Stimulated activated CD4-positive, alpha-beta T cell treated with anti-CD3 and anti-CD28 coated beads, Interleukin-12 subunit alpha, Interleukin-12 subunit beta, amount 100 ng/mL, for 48 hours (primary cell): Measurements from ENCODE around the gene AMACR.
A peak's percentile ranks its signal among the peaks of the same experiment; 100 is the strongest.

Experiments used
- DNase-seq, 3 donors: peaks; one replicate each; pipeline ENCODE4 v3.0.0-alpha.2; 2020; ENCODE audit warnings: low read depth in 2 of 3, low spot score in 1 of 3

AMACR gene

DNA sequence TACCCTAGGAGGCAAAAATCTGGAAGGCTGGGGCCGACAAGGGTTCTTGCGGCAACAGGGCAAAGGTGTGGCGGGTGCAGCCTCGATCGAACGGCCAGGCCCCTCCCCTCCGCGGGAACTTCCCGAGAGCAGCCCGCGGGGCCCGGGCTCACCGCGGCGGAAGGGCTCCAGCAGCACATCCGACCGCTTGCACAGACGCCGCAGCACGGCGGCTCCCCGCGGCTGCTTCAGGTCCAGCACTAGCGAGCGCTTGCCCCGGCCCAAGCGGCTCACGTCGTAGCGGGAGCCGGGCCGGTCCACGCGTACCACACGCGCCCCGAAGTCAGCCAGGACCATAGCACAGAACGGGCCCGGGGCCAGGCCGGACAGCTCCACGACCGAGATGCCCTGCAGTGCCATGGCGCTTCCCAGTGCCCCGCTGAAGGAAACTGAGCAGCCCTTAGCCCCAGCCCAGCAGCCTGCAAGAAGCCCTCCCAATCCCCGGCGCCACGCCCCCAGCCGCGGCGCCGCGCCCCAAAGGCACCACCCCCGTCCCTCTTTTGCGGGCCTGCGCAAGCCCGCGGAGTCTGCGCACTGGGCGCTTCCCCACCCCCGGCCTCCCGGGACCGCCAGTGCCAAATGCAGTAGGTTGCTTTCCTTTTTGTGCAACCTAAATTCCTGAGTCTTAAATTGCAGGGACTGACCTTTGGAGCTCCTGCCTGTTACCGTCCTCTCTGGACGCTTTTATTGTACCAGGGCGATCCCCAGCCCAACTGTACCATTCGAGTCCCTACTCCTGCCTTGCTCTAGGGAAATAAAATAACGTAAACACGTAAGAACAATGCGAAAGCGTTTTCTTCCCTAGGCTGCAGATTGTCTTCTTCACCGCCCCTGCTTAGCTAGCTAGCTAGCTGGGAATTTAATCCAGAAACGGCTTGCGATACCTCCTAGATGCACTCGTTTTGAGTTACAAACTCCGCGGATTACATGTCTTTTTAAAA is at the start of gene AMACR:
TSS of gene AMACR (minus strand) at position 430 of the 980 bp plus-strand sequence. CDS start at position 399, 31 bp downstream.
- peak; percentile 77 to 83 (median 80) for DNase-seq

DNA sequence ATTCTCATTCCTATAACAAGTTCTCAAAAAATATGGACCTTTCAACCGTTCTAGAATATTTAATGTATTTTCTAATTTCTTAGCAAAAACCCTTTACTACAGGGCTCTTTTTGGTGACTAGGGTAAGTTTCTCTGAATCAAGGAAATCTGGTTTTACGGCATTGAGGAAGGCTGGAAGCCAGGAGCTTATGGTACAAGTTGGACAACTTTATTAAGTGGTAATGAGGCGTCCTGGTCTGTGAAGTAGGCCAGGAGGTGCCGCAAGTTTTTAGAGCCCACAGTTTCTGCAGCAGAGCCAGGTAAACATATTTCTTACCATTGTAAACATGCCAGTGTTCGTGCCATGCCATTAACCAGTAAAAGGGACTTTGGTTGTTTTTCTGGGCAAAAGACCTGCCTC is 49.7 kb upstream of the AMACR start:
- DNase-seq: no peak

DNA sequence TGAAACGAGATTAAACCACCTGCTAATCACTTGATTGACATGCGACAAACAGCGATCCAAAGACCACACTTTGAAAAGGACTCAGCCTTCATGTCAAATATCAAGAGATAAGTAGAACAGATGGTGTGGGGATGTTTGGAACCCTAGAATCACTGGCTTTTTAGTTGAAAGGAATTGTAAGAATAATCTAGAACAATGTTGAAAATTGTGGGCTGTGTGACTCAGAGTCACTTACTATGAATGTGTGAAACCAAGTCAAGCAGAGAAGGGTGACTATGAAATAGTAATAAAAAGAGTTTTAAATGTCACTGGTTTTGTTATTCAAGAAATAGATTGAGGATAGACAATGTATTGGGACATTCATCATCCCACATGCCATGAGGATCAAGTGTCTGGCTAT is 49.3 kb upstream of the AMACR start:
- no peak for DNase-seq

DNA sequence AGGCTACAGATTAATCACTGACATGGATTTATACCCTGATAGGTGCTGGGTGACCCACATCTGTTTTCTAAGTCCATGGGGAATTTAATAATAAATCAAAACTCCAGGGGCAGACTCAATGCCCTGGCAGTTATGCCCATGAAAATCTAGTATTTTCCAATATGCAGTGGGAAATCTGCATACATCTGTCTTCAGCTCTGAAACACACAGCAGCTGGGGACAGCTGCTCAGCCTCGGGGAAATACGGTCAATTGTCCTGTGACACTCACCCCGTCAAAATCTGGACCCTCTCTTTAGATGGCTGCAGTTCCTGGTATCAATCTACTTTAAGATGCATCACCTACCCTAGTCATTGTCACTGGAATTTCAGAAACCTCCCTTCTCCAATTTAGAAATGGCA is 47.8 kb upstream of the AMACR start:
- DNase-seq: no peak

DNA sequence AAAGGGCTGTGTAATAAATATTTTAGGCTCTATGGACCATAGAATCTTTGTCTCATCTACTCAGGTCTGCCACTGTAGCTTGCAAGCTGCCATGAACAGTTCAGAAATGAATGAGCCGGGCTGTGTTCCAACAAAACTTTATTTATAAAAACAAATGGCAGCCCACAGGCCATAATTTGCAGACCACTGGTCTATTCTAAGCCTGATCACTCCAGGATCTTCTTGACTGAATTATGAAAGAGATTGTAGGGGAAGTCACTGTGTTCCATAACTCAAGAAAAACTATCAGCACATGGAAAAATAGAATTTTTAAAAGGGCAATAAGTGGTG is 46.5 kb upstream of the AMACR start:
- DNase-seq: no peak

DNA sequence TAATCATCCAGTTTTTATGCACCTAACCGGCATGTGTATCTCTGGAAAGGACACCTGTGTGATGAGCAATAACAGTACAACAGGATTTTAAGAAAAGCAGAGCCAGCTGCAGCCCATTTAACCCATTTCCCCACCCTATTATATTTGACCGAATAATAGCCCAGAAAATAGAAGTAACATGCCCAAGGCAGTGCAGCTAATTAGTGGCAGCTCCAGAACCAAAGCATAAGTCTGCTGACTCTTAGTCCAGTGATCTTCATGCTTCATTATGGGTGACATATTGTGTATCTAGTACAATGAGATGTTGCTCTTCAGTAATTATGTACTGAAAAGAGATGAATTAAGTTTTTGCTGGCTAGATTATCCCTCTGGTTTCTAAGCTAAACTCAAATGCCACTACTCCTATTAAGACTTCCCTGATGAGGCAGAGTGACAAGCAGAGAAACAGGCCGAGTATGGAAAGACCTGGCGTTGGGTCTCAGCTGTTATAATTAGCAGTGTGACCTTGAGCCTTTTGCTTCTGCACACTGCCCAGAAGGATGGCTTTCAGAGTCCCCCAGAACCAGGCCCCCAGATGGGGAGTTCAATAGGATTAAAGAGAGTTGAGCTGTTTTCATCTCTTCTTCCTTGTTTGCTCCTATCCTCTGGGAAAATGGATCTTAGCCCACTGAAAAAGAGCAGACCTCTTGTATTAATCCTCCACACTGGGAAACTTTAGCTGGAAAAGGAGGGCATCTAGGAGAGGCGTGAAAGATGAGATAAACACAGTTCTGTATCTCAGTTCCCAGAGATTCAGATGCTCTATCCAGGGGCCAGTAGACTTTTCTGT is 45.9 kb upstream of the AMACR start:
- no peak for DNase-seq

DNA sequence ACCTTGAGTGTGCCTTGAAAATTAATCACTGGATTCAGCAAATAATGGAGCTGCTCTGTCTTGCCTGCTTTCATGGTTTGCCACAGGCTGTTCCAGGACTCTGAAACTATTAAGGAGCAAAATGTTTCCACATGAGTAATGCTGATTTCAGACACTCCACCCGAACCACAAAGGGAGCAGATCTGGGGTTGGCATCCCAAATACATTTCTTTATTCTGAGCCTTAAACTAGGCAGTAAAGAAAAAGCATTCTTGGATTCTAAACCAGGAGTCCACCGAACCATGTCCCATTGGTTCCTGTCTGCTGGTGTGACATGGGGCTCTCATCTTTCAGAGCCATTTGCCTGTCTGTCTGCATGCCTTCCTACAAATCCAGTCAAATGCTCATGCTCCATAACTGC is 45.3 kb upstream of the AMACR start:
- no peak for DNase-seq

DNA sequence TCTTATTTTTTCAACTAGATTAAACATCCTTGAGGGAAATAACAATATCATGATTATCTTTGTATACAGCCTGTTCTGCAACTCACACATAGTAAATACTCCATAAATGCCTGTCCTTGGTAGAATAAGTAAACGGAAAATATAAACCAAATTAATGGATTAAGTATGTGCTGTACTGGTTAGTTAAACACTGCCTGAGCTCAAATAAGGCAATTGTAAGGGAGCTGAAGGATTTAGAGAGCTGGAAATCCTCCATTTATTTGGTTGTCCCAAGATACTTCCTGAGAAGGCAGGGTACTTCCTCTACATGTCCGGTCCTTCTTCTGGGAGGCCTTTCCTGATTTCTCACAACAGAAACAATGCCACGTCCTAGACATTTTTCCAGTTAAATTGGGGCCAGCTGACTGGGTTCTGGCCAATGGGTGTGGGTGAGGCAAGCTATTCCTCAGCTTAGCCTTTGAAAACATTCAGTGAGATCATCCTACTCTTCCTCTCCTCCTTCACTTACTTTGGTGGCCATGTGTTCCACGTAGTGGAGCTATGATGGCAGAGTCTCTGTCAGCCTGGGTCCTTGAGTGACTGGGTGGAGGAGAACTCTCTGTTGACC is 43.6 kb upstream of the AMACR start:
- no peak for DNase-seq

DNA sequence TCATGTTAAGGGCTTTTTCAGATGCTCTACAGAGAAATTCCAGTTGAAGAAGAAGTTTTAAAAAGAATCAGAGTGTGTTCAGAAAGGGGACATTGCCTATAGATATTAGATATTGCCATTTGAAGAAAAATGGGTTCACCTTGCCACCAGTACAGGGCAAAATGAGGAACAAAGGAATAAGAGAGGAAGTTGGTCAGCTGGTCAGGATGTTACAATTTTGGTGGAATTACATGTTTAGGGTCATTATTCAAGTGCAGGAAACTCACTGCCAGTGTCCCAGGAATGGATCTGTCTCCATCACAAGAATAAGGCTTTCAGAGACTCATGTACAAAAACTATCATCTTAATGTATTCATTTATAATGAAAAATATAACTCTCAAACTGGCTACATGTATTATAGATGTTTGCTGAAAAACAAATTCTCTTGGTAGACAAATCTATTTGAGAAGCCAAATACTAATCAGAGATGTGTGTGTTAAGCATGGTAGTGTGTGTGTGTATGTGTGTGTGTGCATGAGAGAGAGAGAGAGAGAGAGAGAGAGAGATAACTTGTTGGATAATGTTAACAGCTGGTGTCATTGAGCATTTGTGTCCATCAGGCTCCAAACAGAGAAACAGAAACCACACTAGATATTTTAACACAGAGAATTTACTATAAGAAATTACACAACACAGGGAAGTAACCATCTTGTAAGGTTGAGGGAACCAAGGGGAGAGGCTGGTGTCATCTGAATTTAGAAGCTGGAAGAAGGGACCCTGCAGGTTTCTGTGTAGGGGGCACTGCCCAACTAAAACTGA is 40.1 kb upstream of the AMACR start:
- no peak for DNase-seq

DNA sequence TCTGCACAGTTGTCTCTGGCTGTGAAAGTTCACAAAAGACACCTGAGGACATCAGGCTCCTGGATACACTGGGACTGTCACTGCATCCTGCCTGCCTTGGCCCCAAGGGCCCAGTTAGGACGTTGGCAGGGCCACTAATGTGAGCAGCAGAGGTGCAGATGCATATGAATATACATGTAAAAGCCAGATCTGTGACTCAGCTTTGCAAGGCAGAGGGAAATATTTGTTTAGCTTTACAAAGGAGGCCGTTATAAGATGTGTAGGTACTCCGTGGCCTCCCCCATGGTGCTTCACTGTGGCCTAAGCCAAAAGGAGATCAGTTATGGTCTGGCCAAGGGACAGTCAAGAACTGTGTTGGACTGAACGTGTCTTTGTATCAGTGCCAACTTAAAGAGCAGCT is 39.3 kb upstream of the AMACR start:
- DNase-seq: no peak

DNA sequence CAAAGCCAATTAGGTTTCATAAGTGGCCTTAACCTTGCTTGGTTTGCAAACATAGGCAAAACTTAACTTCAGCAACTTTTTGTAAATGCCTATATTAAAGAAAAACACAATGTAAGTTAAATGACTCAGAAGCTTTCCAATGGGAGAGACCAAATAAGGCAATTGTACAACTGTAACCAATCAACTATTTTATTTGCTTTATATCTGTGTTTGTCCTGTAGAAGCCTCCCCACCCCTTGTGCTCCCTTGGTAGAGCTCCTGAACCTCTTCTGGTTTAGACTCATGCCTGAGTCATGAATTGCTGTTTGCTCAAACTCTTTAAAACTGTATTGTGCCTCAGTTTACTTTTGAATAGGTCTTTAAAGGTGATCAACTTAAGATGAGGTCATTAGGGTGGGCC is 38.1 kb upstream of the AMACR start:
- no peak for DNase-seq

DNA sequence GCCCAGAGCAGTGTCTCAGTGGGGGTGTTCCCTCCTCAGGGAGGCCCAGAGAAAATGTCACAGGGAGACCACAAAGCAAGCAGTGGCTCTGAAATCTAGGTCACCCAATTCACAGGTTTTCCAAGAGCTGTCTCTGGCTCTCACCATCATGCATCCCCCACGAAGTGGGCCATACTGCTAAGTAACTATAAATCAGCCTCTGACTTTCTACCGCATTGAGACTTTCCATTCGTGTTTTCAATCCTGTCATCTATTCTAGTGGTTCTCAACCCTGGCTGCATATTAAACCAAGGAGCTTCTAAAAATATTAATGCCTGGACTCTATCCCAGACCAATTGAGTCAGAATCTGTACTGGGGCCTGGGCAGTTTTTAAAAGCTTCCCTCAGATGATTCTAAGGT is 37.2 kb upstream of the AMACR start:
- no peak for DNase-seq

DNA sequence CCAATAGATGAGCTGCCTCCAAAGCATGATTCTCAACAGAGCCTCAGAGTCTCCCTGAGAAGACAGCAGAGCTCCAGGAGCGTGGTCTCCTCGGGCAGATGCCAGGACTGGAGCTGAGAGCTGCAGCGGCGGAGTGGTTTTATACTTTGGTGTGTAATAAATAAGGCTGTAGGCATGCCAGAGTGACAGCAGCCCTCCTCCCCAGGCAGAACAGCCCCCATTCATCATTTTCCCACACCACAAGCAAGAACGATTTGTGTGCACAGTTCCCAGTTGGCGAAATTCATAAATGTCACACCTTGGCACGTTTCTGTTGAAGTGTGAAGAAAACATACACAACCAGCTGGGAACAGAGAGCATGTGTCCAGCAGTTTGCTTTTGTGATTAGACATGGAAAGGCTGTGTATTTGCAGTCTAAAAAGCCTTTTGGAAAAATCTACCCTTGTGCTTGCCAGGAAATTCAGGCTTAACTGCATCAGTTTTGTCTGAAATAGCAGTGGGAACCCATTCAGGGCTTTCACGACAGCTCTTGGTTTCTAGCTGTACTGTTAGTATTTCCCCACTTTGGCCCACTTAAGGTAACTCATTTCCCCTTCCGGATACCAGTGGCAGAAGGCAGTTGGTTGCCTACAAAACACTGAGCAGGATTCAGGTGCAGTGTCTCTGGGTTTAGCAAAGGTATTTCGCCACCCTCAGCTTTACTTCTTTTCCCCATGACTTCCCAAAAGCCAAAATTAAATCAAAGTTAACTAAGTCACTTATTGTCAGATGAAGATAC is 35.4 kb upstream of the AMACR start, which contains the start of gene C1QTNF3:
TSS of gene C1QTNF3 (minus strand) at position 115 of the 778 bp plus-strand sequence. CDS start at position 27, 88 bp downstream.
- no peak for DNase-seq

DNA sequence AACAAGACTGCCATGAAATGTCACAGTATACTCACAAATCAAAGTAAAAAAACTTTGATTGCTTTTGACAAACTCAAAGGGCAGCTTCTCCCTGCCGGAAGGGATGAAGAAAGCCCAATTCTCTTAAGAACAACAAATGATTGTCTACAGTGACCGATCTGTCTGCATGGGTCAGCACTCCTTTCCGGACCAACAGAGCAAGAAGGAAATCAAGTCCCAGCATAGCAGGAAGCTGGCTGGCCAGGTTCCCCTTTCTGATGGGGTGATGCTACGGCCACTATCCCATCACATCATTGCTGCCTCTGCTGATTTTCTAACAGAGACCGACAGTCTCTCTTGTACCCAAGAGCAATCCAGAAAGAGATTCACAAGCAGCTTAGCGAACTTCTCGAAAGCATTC is 34.5 kb upstream of the AMACR start:
- no peak for DNase-seq

DNA sequence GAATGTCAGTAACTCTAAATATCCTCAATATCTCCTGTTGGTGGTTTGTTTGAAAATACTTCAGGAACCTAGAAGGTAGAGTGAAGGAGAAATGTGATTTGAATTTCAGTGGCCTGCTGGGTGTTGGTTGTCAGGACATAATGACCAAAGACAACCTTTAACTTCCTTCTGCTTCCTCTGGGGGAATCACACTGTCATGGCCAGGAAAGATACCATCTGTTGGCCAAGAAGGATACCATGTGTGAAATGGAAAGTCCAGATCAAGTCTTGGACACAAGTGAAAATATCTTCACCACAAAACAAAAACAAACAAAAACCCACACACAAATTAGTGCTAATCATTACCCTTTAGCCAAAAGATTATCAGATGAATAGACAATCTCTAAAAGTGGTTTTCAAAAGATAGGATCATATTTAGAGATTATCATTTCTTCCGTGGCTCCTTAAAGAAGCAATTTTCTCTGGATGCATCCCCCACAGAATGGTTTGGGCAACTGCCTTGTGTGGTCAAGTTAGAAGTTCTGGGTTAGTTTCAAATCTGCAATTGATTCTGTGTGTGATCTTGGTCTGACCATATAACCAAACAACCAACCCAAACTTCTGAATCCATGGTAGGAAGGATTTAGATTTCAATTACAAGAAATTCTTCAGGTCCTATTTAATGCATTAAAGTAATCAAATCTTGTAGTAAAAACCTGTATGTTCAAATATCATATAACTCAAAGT is 33.6 kb upstream of the AMACR start:
- no peak for DNase-seq

DNA sequence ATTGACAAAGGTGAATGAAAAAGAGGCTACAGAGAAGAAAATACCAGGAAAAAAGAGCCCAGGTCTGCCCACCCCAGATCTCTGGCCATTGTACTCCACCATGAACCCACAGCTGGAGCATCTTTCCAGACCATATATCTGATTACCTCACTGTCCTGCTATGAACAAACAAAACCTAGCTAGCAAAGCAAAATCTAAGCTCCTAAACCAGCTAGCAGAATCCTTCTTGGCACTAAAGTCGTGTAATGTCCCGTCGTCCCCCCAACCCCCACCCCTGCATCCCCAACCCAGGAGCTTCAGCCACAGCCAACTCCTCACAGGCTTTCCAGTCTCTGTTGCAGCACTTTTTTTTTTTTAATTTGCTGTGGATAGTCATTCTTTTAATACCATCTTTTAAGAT is 32.6 kb upstream of the AMACR start:
- no peak for DNase-seq

DNA sequence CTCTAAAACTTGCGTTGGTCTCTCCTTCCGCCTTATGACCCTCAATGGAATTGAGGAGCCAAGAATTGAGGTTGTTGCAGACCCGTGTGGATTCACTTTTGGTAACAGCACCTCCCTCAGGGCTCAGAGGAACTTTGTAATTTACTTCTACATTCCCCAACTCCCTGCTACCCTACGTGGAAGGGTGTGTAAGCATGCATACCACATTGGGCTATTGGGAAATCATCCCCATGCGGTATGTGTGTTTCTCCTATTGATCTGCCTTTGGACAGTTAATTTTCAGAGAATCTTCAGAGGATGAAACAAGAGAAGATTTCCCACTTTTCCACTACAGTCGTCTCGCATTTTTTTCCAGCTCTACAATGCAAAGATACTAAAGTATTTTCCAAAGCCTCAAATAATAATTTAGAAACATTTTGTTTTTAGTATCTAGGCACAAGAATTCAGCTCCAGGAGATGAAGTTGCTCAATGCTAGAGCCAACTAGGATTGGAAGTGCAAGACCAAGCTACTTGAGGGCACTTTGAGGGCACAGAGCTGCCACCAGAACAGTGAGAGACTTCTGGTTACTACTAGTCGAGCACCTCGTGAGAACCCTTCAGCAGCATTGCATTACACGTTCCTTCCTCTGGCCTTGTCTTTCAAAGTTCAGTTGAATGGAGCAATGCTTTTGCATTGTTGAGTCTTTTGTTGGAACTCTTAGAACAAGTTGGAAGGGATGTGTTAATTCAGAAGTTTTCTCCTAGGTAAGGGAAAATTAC is 31.7 kb upstream of the AMACR start:
- no peak for DNase-seq

DNA sequence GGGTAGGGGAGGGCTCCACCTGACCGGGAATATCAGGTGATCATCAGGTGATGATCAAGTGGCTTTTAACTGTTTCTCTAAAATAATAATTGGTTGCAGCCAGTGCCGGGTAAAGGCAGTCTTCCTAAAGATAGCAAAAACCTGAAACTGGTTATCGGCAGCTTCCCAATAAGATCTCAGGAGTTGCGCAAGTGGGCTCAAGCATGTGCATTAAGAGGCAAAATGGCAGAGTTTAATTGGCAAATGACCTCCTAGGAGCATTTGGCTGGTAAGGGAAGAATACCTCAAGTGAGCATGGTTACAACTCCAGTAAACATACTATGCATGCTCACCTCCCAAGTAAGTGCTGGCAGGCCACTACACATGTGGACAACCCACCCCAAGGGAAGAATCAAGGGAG is 31.0 kb upstream of the AMACR start:
- DNase-seq: no peak

DNA sequence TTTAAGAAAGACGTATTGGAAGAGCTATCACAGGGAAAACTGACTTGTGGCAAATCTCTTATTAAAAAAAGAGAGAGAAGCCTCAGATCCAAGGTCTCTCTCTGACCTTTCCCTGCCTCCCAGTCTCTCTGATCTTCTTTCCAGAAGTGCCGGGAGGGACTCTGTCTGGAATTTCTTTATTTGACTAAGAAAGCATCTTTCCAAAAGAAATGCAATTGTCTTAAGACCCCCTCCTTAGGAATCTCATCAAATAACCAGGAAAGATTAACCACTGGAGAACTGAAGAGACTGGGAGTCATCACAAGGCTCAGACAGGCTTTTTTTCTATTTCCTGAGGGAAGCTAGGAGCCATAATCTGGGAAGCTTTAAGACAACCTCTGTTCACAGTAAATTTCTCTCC is 30.5 kb upstream of the AMACR start:
- no peak for DNase-seq
